Loucy (cell line): Measurements from ENCODE around the gene NUSAP1.
A peak's percentile ranks its signal among the peaks of the same experiment; 100 is the strongest.

Source experiments
- H2AFZ ChIP-seq: fragments of 200-600 bp; sonication (generic); 2 replicates; pipeline ENCODE4 v1.6.0; 2016; ENCODE audit warnings: antibody characterized with exemption, mild to moderate bottlenecking, low read length, moderate library complexity
- H3F3A ChIP-seq: fragments of 200-600 bp; 2 replicates; pipeline ENCODE4 v1.6.0; 2016; ENCODE audit warnings: antibody characterized with exemption, low read depth, mild to moderate bottlenecking
- H3K27me3 ChIP-seq: fragments of 200-600 bp; sonication (generic); 2 replicates; pipeline ENCODE4 v1.6.1; 2014; ENCODE audit warnings: low read length, mild to moderate bottlenecking; ENCODE audit not compliant: insufficient read depth, poor library complexity, severe bottlenecking
- H3K36me3 ChIP-seq: fragments of 200-600 bp; sonication (generic); 2 replicates; pipeline ENCODE4 v1.6.1; 2016; ENCODE audit warnings: low read length; ENCODE audit not compliant: insufficient read depth
- H3K4me1 ChIP-seq: fragments of 200-600 bp; sonication (generic); 2 replicates; pipeline ENCODE4 v1.5.1; 2014; ENCODE audit warnings: low read length, mild to moderate bottlenecking; ENCODE audit not compliant: insufficient read depth, poor library complexity, severe bottlenecking
- H3K4me2 ChIP-seq: fragments of 200-600 bp; sonication (generic); 2 replicates; pipeline ENCODE4 v1.6.0; 2014; ENCODE audit warnings: antibody characterized with exemption, low read length, low read depth, mild to moderate bottlenecking; ENCODE audit not compliant: poor library complexity, severe bottlenecking
- H3K4me3 ChIP-seq: fragments of 200-600 bp; sonication (generic); 2 replicates; pipeline ENCODE4 v1.5.1; 2014; ENCODE audit warnings: low read length, mild to moderate bottlenecking, mixed read lengths; ENCODE audit not compliant: poor library complexity, severe bottlenecking
- H3K79me2 ChIP-seq: fragments of 200-600 bp; sonication (generic); 2 replicates; pipeline ENCODE4 v1.6.1; 2014; ENCODE audit warnings: low read length; ENCODE audit not compliant: insufficient read depth
- H3K9ac ChIP-seq: fragments of 200-600 bp; sonication (generic); 2 replicates; pipeline ENCODE4 v1.6.0; 2014; ENCODE audit warnings: mild to moderate bottlenecking, low read depth, low read length, moderate library complexity; ENCODE audit not compliant: poor library complexity, severe bottlenecking
- H3K9me2 ChIP-seq: fragments of 200-600 bp; sonication (generic); replicated peaks from 2 replicates; pipeline ENCODE4 v1.6.1; 2016; ENCODE audit warnings: low read depth, low read length, mixed read lengths
- H3K9me3 ChIP-seq: fragments of 200-600 bp; sonication (generic); 2 replicates; pipeline ENCODE4 v1.6.1; 2014; ENCODE audit warnings: mild to moderate bottlenecking, antibody characterized with exemption, low read length, low read depth; ENCODE audit not compliant: insufficient read depth
- H4K20me1 ChIP-seq: fragments of 200-600 bp; sonication (generic); 2 replicates; pipeline ENCODE4 v1.6.0; 2014; ENCODE audit warnings: antibody characterized with exemption, low read length, mild to moderate bottlenecking; ENCODE audit not compliant: insufficient read depth, poor library complexity, severe bottlenecking
- EZH2phosphoT487 ChIP-seq: fragments of 200-600 bp; IDR thresholded peaks from 2 replicates; pipeline ENCODE4 v1.6.1; 2018; ENCODE audit warnings: antibody characterized with exemption, mild to moderate bottlenecking, moderate library complexity, borderline replicate concordance
- TF ChIP-seq, protein P1 (sequence below): fragments of 200-600 bp; sonication (generic); conservative IDR thresholded peaks from 2 replicates; pipeline ENCODE4 v1.5.1; 2014; ENCODE audit warnings: mild to moderate bottlenecking, antibody characterized with exemption, low read length

The NUSAP1 gene

DNA sequence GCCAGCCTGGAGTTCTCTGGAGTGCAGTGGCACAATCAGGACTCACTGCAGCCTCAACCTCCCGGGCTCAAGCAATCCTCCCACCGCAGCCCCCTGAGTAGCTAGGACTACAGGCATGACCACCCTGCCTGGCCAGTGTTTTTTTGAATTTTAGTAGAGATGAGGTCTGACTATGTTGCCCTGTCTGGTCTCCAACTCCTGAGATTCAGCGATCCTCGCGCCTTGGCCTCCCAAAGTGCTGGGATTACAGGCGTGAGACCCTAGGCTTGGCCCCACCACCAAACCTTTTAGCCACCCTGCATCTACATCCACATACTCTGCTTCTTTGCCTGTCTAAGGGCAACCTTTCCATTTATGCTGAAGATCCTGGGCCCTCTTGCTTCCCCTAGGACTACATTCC lies 4.4 kb downstream of the NUSAP1 start:
- no peaks in the 10 kb centered on the region for H3K9me2 ChIP-seq
- no peak for TF ChIP-seq EZH2phosphoT487
- TF ChIP-seq, protein P1, sequence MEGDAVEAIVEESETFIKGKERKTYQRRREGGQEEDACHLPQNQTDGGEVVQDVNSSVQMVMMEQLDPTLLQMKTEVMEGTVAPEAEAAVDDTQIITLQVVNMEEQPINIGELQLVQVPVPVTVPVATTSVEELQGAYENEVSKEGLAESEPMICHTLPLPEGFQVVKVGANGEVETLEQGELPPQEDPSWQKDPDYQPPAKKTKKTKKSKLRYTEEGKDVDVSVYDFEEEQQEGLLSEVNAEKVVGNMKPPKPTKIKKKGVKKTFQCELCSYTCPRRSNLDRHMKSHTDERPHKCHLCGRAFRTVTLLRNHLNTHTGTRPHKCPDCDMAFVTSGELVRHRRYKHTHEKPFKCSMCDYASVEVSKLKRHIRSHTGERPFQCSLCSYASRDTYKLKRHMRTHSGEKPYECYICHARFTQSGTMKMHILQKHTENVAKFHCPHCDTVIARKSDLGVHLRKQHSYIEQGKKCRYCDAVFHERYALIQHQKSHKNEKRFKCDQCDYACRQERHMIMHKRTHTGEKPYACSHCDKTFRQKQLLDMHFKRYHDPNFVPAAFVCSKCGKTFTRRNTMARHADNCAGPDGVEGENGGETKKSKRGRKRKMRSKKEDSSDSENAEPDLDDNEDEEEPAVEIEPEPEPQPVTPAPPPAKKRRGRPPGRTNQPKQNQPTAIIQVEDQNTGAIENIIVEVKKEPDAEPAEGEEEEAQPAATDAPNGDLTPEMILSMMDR, result no peak
- H3K79me2 ChIP-seq, result peaks cover 90% of the 10 kb centered on the region
- peaks cover 55% of the 10 kb centered on the region for H3K4me1 ChIP-seq
- no peaks in the 10 kb centered on the region for H3K9me3 ChIP-seq
- peak overlapping the region; percentile 57 for H3K9ac ChIP-seq
- H4K20me1 ChIP-seq, result peaks cover 43% of the 10 kb centered on the region
- H3K4me3 ChIP-seq, result peak overlapping the region; percentile 71
- H3K36me3 ChIP-seq, result peaks cover 31% of the 10 kb centered on the region
- no peaks in the 10 kb centered on the region for H3F3A ChIP-seq
- H2AFZ ChIP-seq, result no peak overlapping the region
- H3K27me3 ChIP-seq, result peaks cover 11% of the 10 kb centered on the region
- H3K4me2 ChIP-seq, result peak overlapping the region; percentile 80

DNA sequence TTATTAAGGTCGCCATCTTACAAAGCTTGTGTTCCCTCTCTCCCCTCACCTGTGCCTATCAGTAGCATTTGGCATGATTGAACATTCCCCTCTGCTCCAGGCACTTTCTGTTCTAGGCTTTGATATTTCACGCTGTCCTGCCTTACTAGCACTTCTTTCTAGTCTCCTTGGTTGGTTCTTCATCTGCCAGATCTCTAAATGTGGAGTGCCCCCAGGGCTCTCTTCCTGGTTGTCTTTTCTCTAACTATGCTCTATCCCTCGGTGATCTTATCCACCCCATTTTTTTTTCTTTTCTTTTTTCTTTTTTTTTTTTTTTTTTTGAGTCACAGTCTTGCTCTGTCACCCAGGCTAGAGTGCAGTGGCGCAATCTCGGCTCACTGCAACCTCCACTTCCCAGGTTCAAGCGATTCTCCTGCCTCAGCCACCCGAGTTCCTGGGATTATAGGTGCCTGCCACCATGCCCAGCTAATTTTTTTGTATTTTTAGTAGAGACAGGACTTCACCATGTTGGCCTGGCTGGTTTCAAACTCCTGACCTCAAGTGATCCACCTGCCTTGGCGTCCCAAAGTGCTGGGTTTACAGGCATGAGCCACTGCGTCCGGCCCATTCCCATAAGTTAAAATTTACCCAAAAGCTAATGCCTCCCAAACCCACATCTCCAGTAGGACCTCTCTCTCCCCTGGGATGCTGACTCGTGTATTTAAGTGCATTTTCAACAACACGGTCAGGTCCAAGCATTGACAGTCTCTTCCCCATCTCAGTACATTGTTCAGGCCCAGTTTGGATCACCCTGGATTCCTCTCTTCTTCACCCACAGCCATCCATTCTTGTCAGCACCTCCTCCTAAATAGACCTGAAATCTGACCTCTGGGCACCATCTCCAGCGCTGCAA lies 5.2 kb downstream of the NUSAP1 start:
- Histone ChIP-seq H3K4me3 (peak overlapping the region; percentile 71), H3K9me2 (no peaks in the 10 kb centered on the region), H4K20me1 (peaks cover 46% of the 10 kb centered on the region), H3K9ac (peak overlapping the region; percentile 57), H3K36me3 (peaks cover 39% of the 10 kb centered on the region), H3F3A (no peaks in the 10 kb centered on the region), H3K79me2 (peaks cover 94% of the 10 kb centered on the region), H3K9me3 (no peaks in the 10 kb centered on the region), H2AFZ (no peak overlapping the region), H3K27me3 (peaks cover 10% of the 10 kb centered on the region), H3K4me1 (peaks cover 57% of the 10 kb centered on the region), H3K4me2 (peak overlapping the region; percentile 80)
- no peak for TF ChIP-seq EZH2phosphoT487
- TF ChIP-seq, protein P1, result no peak

DNA sequence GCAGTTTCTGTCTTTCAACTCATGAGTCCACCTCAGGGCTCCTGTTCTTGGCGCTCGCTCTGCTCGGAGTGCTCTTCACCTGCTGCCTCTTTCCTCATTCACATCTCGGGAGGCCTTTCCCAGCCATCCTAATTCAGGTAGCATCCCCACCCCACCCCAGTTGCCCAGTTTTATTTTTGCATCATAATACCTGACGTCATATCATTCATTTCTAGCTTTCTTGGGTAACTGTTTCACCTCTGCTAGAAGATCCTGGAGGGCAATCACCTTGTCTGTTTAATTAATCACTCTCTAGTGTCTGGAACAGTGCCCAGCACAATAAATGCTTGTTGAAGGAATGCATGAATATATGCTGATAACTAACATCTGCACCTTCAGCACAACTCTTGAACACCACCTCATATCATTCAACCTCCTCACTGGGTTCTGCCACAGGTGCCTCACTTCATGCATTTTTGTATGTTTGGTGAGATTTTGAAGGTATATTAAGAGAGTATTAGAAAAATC lies 7.6 kb downstream of the NUSAP1 start:
- H3F3A ChIP-seq, result no peaks in the 10 kb centered on the region
- no peaks in the 10 kb centered on the region for H3K9me2 ChIP-seq
- peak overlapping the region; percentile 36 for H3K4me3 ChIP-seq
- H3K79me2 ChIP-seq, result peaks cover 97% of the 10 kb centered on the region
- H3K9me3 ChIP-seq, result no peaks in the 10 kb centered on the region
- H3K4me1 ChIP-seq, result peaks cover 49% of the 10 kb centered on the region
- no peak overlapping the region for H2AFZ ChIP-seq
- no peaks in the 10 kb centered on the region for H3K27me3 ChIP-seq
- no peak overlapping the region for H3K9ac ChIP-seq
- H3K4me2 ChIP-seq, result peak overlapping the region; percentile 80
- H3K36me3 ChIP-seq, result peaks cover 63% of the 10 kb centered on the region
- H4K20me1 ChIP-seq, result peaks cover 38% of the 10 kb centered on the region
- TF ChIP-seq EZH2phosphoT487, result no peak
- TF ChIP-seq, protein P1, result no peak
